Stimulated activated naive CD8-positive, alpha-beta T cell treated with anti-CD3 and anti-CD28 coated beads, Interleukin-15, amount 100 ng/mL, for 72 hours (primary cell): Measurements from ENCODE around the gene CEMIP.

Experiments used
- ATAC-seq: fragments of 150-1000 bp; cut with Tn5 transposase; 2 replicates; pipeline ENCODE4 v1.10.0; 2021; ENCODE audit warnings: mild to moderate bottlenecking, moderate library complexity
- DNase-seq, 2 donors: peaks; one replicate each; pipeline ENCODE4 v3.0.0; 2021 to 2022
- H3K27ac Mint-ChIP-seq, 2 donors: one replicate each; pipeline ENCODE4 v1.8.0; 2022; ENCODE audit warnings: mild to moderate bottlenecking in 2 of 2, mixed read lengths in 2 of 2, moderate library complexity in 2 of 2
- H3K27me3 Mint-ChIP-seq: one replicate; pipeline ENCODE4 v1.8.0; 2022; ENCODE audit warnings: mixed read lengths
- H3K4me1 Mint-ChIP-seq: one replicate; pipeline ENCODE4 v1.8.0; 2022; ENCODE audit warnings: mild to moderate bottlenecking, mixed read lengths
- H3K4me3 Mint-ChIP-seq, 2 donors: one replicate each; pipeline ENCODE4 v1.8.0; 2022; ENCODE audit warnings: mild to moderate bottlenecking in 2 of 2, mixed read lengths in 2 of 2, moderate library complexity in 1 of 2
- H3K9me3 Mint-ChIP-seq, 2 donors: one replicate each; pipeline ENCODE4 v1.8.0; 2022; ENCODE audit warnings: mixed read lengths in 2 of 2

The CEMIP gene

GRCh38 chr15:80998251-80998650 is 219.1 kb downstream of the CEMIP start:
- no peaks in the 10 kb centered on the region for H3K27me3 Mint-ChIP-seq
- H3K4me1 Mint-ChIP-seq, result peaks cover 32% of the 10 kb centered on the region
- DNase-seq, result no peak
- no peak overlapping the region for H3K4me3 Mint-ChIP-seq
- no peak for ATAC-seq
- H3K27ac Mint-ChIP-seq, result no peak overlapping the region
- H3K9me3 Mint-ChIP-seq, result no peaks in the 10 kb centered on the region

- H3K4me3 Mint-ChIP-seq, result peak overlapping the region; percentile 95 to 98
- peak; percentile 44 to 57 for DNase-seq
- H3K4me1 Mint-ChIP-seq, result peaks cover 46% of the 10 kb centered on the region
- peak overlapping the region; percentile 63 to 98 for H3K27ac Mint-ChIP-seq
- peak; percentile 9 for ATAC-seq
- H3K9me3 Mint-ChIP-seq, result no peaks in the 10 kb centered on the region
- no peaks in the 10 kb centered on the region for H3K27me3 Mint-ChIP-seq
Measured at GRCh38 chr15:80999623-81000036, 220.5 kb downstream of the CEMIP start.

- DNase-seq, result peak in 1 of 2 donors; percentile 24
- Mint-ChIP-seq H3K9me3 (no peaks in the 10 kb centered on the region), H3K4me3 (peak overlapping the region; percentile 95 to 98), H3K4me1 (peaks cover 52% of the 10 kb centered on the region), H3K27me3 (no peaks in the 10 kb centered on the region), H3K27ac (peak overlapping the region; percentile 92 to 98)
- no peak for ATAC-seq
Measured at GRCh38 chr15:81000144-81000623, 221.0 kb downstream of the CEMIP start.

- ATAC-seq (peak; percentile 83), DNase-seq (peak; percentile 81 to 88)
- Mint-ChIP-seq H3K27me3 (no peaks in the 10 kb centered on the region), H3K4me3 (peak within 1 kb of the TSS; percentile 95 to 98), H3K9me3 (no peaks in the 10 kb centered on the region), H3K27ac (peak within 1 kb of the TSS; percentile 93 to 98), H3K4me1 (peaks cover 57% of the 10 kb centered on the region)
Measured at GRCh38 chr15:81000624-81001151, 221.5 kb downstream of the CEMIP start, which contains the start of gene TLNRD1. Gene TLNRD1 (plus strand): TSS chr15:81000923. CDS start chr15:81002272, 1,349 bp downstream.
